ENCODE results near the gene ZNF221.

The ZNF221 gene

DNA sequence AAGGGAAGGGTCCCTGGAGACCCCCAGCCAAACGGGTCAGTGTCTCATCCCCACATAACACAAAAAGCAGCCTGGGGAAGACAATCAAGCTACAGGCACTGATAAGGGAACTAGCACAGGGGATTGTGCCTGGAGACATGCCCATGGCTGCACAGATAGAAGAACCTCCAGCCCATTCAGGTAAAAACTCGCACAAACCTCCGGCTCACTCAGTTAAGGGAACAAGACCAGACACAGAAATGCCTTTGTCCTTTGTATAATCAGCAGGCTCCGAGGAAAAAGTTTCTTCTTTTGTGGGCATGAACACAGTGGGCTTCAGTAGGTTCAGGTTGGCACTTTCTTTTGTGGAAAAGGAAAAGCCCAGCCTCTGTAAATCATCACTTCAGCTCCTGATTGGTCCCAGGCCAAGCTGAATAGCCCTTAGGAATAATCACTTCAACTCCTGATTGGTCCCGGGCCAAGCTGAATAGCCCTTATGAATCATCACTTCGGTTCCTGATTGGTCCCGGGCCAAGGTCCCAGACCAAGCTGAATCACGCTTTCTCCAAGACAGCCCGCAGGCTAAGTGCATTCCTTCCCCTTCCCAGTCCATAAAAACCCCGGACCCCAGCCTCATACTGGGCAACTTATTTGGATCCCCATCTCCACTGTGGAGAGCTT is 46.7 kb downstream of the ZNF221 start:
- CTCF ChIA-PET = no interaction called here

DNA sequence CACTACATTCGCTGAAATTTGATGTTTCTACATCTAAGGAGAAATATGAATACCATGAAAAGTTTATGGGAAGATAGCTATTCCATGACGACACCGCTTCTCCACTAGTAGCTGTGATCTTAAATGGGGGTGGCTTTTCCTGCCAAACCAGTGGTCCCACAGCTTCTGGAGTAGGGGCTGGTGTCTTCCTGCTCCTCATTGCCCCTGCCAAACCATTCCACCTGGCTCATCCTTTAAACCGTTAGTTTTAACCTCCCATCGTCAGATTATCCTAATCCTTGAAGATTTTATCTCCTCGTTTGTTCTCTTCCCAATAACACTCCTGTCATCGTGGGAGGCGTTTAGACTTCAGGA is 51.2 kb downstream of the ZNF221 start:
- H3K36me3 Mint-ChIP-seq = peaks cover 37% of the 10 kb centered on the region
- H3K4me1 Mint-ChIP-seq = peaks cover 22% of the 10 kb centered on the region
- CTCF ChIA-PET = no interaction called here
- H3K4me3 Mint-ChIP-seq = peak overlapping the region; percentile 99
- H3K9me3 Mint-ChIP-seq = peaks cover 41% of the 10 kb centered on the region
- no peaks in the 10 kb centered on the region for H3K27me3 Mint-ChIP-seq
- H3K27ac Mint-ChIP-seq = peak overlapping the region; percentile 94
- no peak for DNase-seq

More for the DNA sequence above, 46.7 kb downstream of the ZNF221 start:
- H3K4me1 Mint-ChIP-seq = peaks cover 10% of the 10 kb centered on the region
- H3K27me3 Mint-ChIP-seq = no peaks in the 10 kb centered on the region
- H3K9me3 Mint-ChIP-seq = peaks cover 35% of the 10 kb centered on the region
- no peak for DNase-seq
- H3K36me3 Mint-ChIP-seq = peaks cover 53% of the 10 kb centered on the region
- H3K27ac Mint-ChIP-seq = no peak overlapping the region
- H3K4me3 Mint-ChIP-seq = no peak overlapping the region

DNA sequence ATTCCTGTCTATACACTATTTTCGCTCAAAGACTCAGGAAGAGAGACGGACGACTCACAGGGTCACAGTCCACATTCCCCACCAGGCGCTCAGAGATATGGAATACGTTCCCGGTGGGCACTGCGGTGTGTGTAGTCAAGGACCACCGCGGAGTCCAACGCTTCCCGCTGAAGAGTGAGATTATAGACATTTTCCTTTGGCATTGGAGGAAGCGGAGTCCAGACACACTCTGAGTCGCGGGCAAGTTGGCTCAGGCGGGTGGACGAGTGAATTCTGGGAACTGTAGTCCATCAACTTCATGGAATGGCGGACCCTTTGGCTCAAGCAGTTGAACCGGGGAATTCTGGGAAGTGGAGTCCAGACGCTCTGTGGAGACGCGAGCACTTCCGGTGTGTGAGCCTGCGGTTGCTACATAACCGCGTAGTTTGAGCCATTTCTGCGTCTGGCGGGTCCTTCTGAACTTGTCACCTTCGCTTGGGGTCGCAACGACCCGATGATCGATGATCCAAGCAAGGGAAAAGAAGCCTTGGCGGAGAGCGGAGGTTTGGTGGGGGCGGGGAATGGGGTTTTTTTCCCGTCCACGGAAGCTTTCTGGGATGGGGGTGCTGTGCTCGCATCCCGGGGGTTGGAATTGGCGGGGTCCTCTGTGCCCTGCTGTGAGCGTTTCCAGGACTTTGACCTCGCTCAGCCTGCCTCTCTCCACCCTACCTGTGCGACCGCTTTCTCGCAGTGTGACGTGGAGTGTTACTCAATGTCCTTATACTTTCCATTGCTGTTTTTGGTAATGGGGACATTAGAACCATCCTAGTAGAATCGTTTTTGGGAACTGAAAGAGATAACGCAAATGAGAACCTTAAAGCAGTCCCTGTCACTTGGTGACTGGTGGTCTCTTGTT is 51.8 kb downstream of the ZNF221 start, which contains the start of gene ZNF230:
TSS of gene ZNF230 (plus strand) at position 392 of the 895 bp plus-strand sequence. CDS start 4,122 bp downstream, outside the sequence.
- peaks cover 43% of the 10 kb centered on the region for H3K36me3 Mint-ChIP-seq
- DNase-seq = peak; percentile 91

DNA sequence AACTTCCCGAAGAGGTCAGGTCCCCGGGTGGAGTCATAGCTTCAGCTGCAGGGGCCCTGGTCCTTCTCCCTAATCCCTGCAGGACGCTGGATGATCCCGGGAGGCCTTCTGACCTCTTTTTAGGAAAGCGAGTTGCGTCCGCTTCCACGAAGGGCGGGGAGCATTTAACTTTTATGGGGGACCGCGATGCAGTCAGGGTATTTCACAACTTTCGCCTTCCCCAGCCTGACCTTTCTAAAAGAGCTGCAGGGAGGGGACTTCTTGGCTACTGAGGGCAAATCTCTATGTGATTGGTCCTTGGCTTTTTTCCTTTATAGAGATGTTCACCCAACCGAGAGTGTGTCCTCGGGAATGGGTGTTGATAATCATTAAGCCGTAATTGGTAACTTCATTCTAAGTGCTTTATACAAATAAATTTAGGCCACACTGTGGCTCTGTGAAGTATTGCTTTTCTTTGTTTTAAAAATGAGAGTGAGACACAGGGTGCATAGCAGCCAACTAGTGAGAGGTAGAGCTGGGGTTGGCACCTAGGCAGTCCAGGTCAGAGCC is 52.5 kb downstream of the ZNF221 start:
- CTCF ChIA-PET = interaction anchor here (1.8 kb wide), 1 partner anchor 92 kb away, joined by 6 read pairs; no protein-coding TSS in a partner anchor
- DNase-seq = peak; percentile 28
- H3K27ac Mint-ChIP-seq = peak overlapping the region; percentile 94
- peak overlapping the region; percentile 99 for H3K4me3 Mint-ChIP-seq
- H3K27me3 Mint-ChIP-seq = no peaks in the 10 kb centered on the region
- H3K4me1 Mint-ChIP-seq = peaks cover 22% of the 10 kb centered on the region
- peaks cover 45% of the 10 kb centered on the region for H3K36me3 Mint-ChIP-seq
- peaks cover 45% of the 10 kb centered on the region for H3K9me3 Mint-ChIP-seq

More for the DNA sequence above, 51.8 kb downstream of the ZNF221 start, which contains the start of gene ZNF230:
- CTCF ChIA-PET = interaction anchor here (1.8 kb wide), 1 partner anchor 92 kb away, joined by 6 read pairs; no protein-coding TSS in a partner anchor
- no peaks in the 10 kb centered on the region for H3K27me3 Mint-ChIP-seq
- peak within 1 kb of the TSS; percentile 99 for H3K4me3 Mint-ChIP-seq
- H3K9me3 Mint-ChIP-seq = peaks cover 42% of the 10 kb centered on the region
- peak within 1 kb of the TSS; percentile 94 for H3K27ac Mint-ChIP-seq
- H3K4me1 Mint-ChIP-seq = peaks cover 22% of the 10 kb centered on the region

- Mint-ChIP-seq H3K4me1 (peaks cover 22% of the 10 kb centered on the region), H3K36me3 (peaks cover 64% of the 10 kb centered on the region), H3K9me3 (peaks cover 57% of the 10 kb centered on the region), H3K27me3 (no peaks in the 10 kb centered on the region), H3K4me3 (no peak overlapping the region), H3K27ac (no peak overlapping the region)
- no peak for DNase-seq
- CTCF ChIA-PET = no interaction called here
These were observed 54.9 kb downstream of the ZNF221 start for GRCh38 chr19:44005973-44006372.

GRCh38 chr19:44007473-44007872 is 56.4 kb downstream of the ZNF221 start:
- H3K27me3 Mint-ChIP-seq = no peaks in the 10 kb centered on the region
- DNase-seq = no peak
- H3K9me3 Mint-ChIP-seq = peaks cover 60% of the 10 kb centered on the region
- H3K4me3 Mint-ChIP-seq = no peak overlapping the region
- CTCF ChIA-PET = no interaction called here
- H3K27ac Mint-ChIP-seq = no peak overlapping the region
- peaks cover 15% of the 10 kb centered on the region for H3K4me1 Mint-ChIP-seq
- H3K36me3 Mint-ChIP-seq = peaks cover 68% of the 10 kb centered on the region

- H3K4me3 Mint-ChIP-seq = no peak overlapping the region
- no peak for DNase-seq
- CTCF ChIA-PET = no interaction called here
- peaks cover 73% of the 10 kb centered on the region for H3K9me3 Mint-ChIP-seq
- H3K36me3 Mint-ChIP-seq = peaks cover 65% of the 10 kb centered on the region
- no peaks in the 10 kb centered on the region for H3K4me1 Mint-ChIP-seq
- no peak overlapping the region for H3K27ac Mint-ChIP-seq
- H3K27me3 Mint-ChIP-seq = no peaks in the 10 kb centered on the region
These were observed 59.4 kb downstream of the ZNF221 start for GRCh38 chr19:44010468-44010867.
